Inflammatory macrophage treated with lipopolysaccharide for 4 hours (primary cell): ENCODE data around the gene SDK1.
"Not testable (repeated sequence)": the region's sequence is repeated elsewhere in the genome, so short reads cannot be mapped to it uniquely, and the experiment has no call there.

ENCODE experiments used
- DNase-seq: peaks from one replicate; pipeline ENCODE4 v3.0.0-alpha.2; 2020

SDK1 gene

DNA sequence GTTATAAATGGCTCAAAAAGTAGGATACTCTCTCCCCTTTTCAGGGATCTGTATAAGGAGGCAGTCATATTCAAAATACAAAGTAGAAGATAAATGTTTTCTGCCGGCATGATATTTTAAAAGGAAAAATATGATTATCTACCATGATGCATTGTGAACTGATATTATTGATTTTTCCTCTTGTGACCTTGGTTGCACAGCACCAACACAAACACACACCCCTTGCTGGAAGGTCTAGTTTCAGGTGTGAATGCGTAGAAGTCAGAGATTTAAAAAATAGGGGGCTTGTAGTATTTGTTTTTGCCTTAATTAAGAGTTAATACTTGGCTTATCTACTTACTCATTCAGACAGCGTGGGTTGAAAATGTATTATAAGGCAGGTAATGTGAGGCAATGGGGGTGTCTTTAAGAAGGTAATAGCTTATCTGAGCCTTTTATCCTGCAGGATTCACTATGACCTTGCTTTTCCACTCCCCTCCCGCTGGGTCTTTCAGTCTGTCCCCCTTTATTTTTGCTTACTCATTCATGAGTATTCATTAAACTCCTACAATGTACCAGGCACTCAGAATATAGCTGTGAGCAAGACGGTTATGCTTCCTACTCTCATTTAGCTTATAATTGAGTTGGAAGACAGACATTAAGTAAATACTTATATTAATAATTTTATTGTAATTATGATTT, 390.6 kb downstream of the SDK1 start:
- no peak for DNase-seq

GRCh38 chr7:3695602-3696001, 394.6 kb downstream of the SDK1 start:
- DNase-seq, result no peak

DNA sequence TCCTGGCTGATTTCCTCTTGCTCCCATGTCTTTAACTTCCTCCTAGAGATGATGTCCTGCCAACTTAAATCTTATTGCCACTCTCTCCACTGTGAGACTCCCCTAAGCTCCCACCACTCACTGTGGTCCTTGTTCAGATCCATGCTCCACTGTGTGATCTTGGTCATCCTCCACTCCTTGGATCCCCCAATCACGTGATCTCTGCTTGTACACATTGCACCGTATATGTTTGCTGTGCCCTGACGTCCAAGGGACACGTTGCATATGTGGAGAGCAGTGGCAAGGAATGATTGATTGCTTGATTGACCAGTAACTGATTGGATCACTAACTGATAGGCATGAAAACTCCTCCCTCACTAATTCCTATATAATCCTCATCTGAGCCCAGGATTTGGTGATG, 395.1 kb downstream of the SDK1 start:
- no peak for DNase-seq

DNA sequence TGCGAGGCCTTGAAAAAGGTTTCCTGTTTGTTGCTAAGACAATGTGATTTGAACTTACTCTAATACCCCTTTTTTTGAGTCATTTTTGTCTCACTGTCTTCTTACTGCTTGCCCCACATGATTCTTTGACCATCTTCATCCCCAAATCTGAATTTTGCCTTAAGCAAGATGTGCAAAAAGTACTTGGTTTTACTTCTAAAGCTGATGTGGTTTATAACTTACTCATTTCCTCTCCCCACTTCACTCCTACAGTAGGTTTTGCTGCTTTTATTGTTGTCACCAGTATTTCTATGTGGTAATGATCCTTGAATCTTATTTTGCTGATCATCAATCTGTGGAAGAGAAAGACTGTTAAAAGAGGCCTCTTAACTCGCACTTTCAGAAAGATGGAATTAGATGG, 396.4 kb downstream of the SDK1 start:
- DNase-seq, result no peak

GRCh38 chr7:3705258-3705657, 404.2 kb downstream of the SDK1 start:
- no peak for DNase-seq

DNA sequence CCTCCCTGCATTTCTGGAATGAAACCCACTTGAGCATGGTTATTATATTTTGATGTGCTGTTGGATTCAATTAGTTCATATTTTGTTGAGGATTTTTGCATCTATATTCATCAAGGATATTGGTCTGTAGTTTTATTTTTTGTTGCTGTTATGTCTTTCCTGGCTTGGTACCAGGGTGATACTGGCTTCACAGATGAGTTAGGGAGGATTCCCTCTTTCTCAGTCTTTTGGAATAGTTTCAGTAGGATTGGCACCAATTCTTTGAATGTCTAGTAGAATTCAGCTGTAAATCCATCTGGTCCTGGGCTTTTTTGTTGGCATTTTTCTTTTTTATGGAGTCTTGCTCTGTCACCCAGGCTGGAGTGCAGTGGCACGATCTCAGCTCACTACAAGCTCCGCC, 405.0 kb downstream of the SDK1 start:
- not testable (repeated sequence) for DNase-seq

DNA sequence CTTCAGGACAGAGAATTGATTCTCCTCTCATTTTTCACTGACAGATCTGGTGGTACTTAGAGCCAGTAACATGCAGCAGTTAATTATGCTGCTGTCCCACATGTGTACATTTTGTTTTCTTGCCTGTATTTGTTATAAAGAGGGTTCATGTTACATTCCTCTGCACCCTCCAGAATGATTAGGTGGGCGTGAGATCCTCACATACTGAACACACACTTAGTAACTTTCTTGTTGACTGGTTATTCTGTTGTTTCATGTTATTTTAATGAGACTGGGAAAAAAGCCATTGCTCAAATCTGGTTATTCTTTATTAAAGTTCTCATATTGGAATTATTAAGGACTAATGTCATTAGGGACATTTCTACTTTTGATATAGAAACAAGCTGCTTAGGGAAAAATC, 409.1 kb downstream of the SDK1 start:
- DNase-seq, result no peak

GRCh38 chr7:3710531-3710930, 409.5 kb downstream of the SDK1 start:
- no peak for DNase-seq

DNA sequence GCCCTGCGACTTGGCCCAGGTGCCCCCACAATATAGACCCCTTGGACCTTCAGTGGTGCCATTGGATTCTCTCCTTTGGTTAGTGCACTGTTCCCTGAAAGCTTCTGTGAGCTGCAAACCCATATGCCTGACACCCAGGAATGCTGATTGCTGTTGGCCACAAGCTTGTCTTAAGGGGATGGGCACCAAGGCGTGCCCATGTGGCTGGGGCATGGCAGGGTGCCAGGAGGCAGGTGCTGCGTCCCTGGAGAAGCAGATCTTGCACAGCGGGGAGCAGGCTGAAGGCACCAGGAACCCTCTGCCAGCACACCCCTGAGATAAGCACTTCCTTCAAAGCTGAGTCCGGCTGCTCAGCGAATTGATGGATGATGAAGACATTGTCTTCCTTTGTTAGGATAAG, 411.8 kb downstream of the SDK1 start:
- no peak for DNase-seq

- DNase-seq, result no peak
Observed at GRCh38 chr7:3721422-3721821, 420.4 kb downstream of the SDK1 start.

- no peak for DNase-seq
Observed at GRCh38 chr7:3722396-3722922, 421.4 kb downstream of the SDK1 start.

DNA sequence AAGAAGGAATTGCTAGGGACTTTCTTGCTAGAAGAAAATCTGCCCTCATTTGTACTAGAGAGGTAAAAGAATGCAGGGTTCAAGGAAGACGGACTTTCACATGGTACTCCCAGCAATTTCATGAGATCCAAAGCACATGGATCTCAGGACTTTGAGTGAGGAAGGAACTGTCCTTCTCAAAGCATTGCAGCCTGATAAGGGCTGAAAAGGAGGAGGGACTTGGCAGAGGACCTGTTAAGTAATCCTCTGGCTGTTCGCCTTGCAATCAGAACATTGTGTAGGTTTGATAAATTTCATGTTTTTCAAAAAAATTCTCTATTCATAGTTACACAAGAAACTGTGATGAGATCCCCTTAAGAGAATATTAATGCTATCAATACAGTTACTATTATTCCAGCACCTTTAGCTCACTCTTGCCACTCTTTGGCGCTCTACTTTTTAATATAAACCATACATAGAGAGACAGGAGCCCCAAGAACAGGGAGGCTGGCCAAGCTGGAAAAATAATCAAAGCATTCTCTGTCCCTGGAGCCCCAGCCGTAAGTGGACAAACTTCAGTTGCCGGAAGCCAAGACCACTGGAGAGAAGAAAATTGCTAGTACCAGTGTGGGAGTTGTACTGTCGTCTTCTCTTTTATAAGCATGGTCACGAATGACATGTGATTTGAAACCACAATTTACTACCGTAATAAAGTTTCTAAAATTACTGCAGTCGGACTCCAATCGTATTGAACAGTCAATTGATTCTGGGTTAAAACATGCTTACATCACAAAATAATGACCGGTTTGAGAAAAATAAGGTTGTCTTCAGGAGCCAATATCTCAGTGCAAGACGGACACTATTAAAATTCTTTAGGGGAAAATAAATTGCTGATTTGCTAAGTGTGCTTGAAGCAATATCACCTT, 424.4 kb downstream of the SDK1 start:
- DNase-seq, result no peak

- DNase-seq, result no peak
Observed at GRCh38 chr7:3730276-3730675, 429.2 kb downstream of the SDK1 start.

- no peak for DNase-seq
Observed at GRCh38 chr7:3732395-3733005, 431.4 kb downstream of the SDK1 start.

- DNase-seq, result no peak
Observed at GRCh38 chr7:3733541-3734140, 432.6 kb downstream of the SDK1 start.

- DNase-seq, result no peak
Observed at GRCh38 chr7:3738964-3739363, 437.9 kb downstream of the SDK1 start.

DNA sequence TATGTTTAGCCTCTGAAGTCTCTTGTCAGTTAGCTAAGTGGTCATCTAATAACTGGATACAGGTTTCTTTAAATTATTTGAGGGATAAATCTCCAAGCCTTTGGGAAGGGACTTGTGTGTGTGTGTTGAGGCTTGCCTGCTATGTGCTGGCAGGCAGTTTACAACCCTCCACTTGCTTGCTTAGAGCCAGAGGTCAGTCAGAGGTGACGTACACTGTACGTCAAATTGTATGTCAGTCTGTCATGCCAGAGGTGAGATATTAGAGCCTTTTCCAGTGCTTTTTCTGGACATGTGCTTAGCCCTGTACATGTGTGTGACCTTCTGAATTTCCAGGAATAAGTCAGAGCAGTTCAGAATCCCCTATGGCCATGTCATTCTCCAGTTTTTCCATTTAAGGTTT, 438.9 kb downstream of the SDK1 start:
- DNase-seq, result no peak

DNA sequence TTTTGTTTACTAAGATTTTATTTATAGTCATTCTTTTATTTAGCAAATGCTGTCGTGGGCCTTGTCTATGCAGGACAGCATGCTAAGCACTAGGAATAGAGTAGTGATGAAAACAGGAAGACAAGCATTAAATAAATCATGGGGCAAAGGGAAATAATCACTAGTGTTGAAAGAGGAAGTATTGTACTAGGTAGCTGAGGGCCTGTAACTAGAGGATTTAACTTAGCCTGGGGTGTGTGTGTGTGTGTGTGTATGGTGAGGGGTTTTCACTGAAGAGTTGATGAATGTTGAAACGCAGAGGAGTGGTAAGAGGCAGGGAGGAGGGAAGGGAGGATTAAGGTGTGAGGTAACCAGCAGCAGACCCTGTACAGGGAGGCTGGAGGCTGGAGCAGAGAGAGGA, 446.4 kb downstream of the SDK1 start:
- no peak for DNase-seq

DNA sequence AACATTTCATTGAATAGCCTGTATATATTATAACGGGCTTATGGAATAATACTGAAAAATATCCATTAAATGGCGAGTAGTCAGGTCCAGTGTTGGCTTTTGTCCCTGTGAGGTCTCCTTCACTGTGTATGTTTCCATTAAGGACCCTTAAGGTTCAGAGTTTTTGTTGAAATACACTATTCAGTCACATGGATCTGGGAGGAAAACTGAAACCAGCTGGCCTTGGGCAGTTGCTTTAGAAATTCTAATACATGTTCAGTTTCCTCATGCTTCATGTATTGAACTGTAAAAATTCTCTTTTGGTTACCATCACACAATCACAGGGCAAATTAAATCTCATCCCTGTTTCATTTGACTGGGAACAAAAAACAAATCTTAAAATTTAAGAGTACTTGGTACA, 447.3 kb downstream of the SDK1 start:
- DNase-seq, result no peak

DNA sequence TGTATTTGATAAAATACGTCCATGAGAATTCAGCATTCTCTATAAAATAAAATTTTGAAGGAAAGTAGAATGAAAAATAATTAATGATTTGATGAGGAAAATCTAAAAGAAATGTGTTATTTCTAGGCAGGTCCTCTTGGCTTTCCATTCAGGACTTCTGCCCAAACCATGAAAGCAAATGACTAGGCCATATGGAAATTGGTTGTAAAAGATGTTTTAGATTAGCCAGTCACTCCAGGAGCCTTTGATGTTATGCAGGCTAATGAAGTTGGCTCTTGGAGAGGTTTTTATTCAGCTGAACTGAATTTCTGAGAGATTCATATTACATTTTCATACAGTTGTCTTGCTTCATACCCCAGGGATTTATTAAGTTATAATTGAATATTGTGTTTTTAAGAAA, 452.8 kb downstream of the SDK1 start:
- DNase-seq, result no peak

- DNase-seq, result no peak
Observed at GRCh38 chr7:3754493-3755341, 453.7 kb downstream of the SDK1 start.

DNA sequence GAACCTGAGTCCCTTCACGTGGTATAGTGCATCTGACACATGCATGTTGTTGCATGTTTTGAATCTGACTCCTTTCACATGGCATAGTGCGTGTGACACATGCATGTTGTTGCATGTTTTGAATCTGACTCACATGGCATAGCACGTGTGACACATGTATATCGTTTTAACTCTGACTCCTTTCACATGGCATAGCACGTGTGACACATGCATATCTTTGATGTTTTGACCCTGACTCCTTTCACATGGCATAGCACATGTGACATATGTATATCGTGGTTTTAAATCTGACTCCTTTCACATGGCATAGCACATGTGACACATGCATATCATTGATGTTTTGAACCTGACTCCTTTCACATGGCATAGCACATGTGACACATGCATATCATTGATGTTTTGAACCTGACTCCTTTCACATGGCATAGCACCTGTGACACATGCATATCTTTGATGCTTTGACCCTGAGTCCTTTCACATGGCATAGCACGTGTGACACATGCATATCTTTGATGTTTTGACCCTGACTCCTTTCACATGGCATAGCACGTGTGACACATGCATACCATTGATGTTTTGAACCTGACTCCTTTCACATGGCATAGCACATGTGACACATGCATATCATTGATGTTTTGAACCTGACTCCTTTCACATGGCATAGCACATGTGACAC, 454.9 kb downstream of the SDK1 start:
- DNase-seq, result not testable (repeated sequence)
